Posterior vena cava (tissue), 2 donors: ENCODE measurements around the gene PIP4K2C. TPM values are rescaled to one million over a fixed set of nuclear protein-coding genes. Genes with fewer than 3 reads are reported as not detected.

Experiments used
- total RNA-seq, 2 donors: library from RNA; stranded (reverse); fragmentation: NEBNext Ultra II Directional; extraction: Animal tissue kit (Norgen Biotek cat#: 25700); gene quantifications; one replicate each; pipeline ENCODE4 v1.2.1, GENCODE V29; 2021
- donor health status: DM: yes; HTN: yes; CAD: no.
- donor health status: DM: yes; HTN: yes; CAD: no.

Gene PIP4K2C
- total RNA-seq, 2 donors from 2014 or later = 26.0 to 27.4 TPM

Other genes starting within 250 kb of the PIP4K2C start
- gene R3HDM2, start 160.1 kb upstream of the PIP4K2C start, total RNA-seq = 10 to 100 TPM; 49.7 to 51.8 TPM
- not detected for gene INHBC, start 156.4 kb upstream of the PIP4K2C start, total RNA-seq
- gene INHBE, start 135.9 kb upstream of the PIP4K2C start, total RNA-seq = not detected
- gene GLI1, start 131.4 kb upstream of the PIP4K2C start, total RNA-seq = 1 to 10 TPM in 1 of 2 donors, under 1 TPM in 1; 0.90 to 3.2 TPM
- 10 to 100 TPM; 12.7 to 20.7 TPM for gene ARHGAP9, start 111.3 kb upstream of the PIP4K2C start, total RNA-seq
- gene MARS1, start 103.1 kb upstream of the PIP4K2C start, total RNA-seq = 100 to 1,000 TPM; 135 to 142 TPM
- gene DDIT3, start 70.7 kb upstream of the PIP4K2C start, total RNA-seq = 10 to 100 TPM; 34.0 to 43.8 TPM
- gene MBD6, start 68.4 kb upstream of the PIP4K2C start, total RNA-seq = 10 to 100 TPM; 46.5 to 49.1 TPM
- 100 to 1,000 TPM in 1 of 2 donors, 10 to 100 TPM in 1; 90.6 to 104 TPM for gene DCTN2, start 44.0 kb upstream of the PIP4K2C start, total RNA-seq
- gene KIF5A, start 41.1 kb upstream of the PIP4K2C start, total RNA-seq = under 1 TPM; 0.10 to 0.14 TPM
- 10 to 100 TPM; 32.4 to 35.6 TPM for gene DTX3, start 13.6 kb downstream of the PIP4K2C start, total RNA-seq
- gene ARHGEF25, start 20.2 kb downstream of the PIP4K2C start, total RNA-seq = 10 to 100 TPM; 78.8 to 82.8 TPM
- gene B4GALNT1, start 42.0 kb downstream of the PIP4K2C start, total RNA-seq = 1 to 10 TPM; 4.3 to 6.0 TPM
- 100 to 1,000 TPM; 186 to 279 TPM for gene OS9, start 102.9 kb downstream of the PIP4K2C start, total RNA-seq
- 1 to 10 TPM; 1.8 to 2.2 TPM for gene AGAP2, start 147.6 kb downstream of the PIP4K2C start, total RNA-seq
- 10 to 100 TPM; 20.1 to 26.3 TPM for gene TSPAN31, start 153.8 kb downstream of the PIP4K2C start, total RNA-seq
- 10 to 100 TPM; 65.3 to 66.0 TPM for gene CDK4, start 161.1 kb downstream of the PIP4K2C start, total RNA-seq
- 1 to 10 TPM; 7.4 to 9.4 TPM for gene MARCHF9, start 163.9 kb downstream of the PIP4K2C start, total RNA-seq
- 1 to 10 TPM in 1 of 2 donors, under 1 TPM in 1; 0.57 to 1.1 TPM for gene CYP27B1, start 175.9 kb downstream of the PIP4K2C start, total RNA-seq
- gene METTL1, start 180.9 kb downstream of the PIP4K2C start, total RNA-seq = 10 to 100 TPM; 16.6 to 22.8 TPM
- 1 to 10 TPM; 7.9 to 9.3 TPM for gene EEF1AKMT3, start 181.4 kb downstream of the PIP4K2C start, total RNA-seq
- 10 to 100 TPM; 15.9 to 16.4 TPM for gene TSFM, start 191.6 kb downstream of the PIP4K2C start, total RNA-seq
- gene AVIL, start 227.5 kb downstream of the PIP4K2C start, total RNA-seq = 1 to 10 TPM; 5.6 to 6.3 TPM